Stimulated activated CD8-positive, alpha-beta memory T cell treated with anti-CD3 and anti-CD28 coated beads, Interleukin-4, amount 100 ng/mL, for 1 hour (primary cell): ENCODE data around the gene TENT5C.

Source experiments
- DNase-seq, 2 donors: peaks; one replicate each; pipeline ENCODE4 v3.0.0-alpha.2; 2020; ENCODE audit warnings: low read depth in 2 of 2, low spot score in 1 of 2

TENT5C gene

GRCh38 chr1:117612517-117613248, 6.8 kb downstream of the TENT5C start:
- DNase-seq: no peak

GRCh38 chr1:117613249-117613968, 7.6 kb downstream of the TENT5C start:
- no peak for DNase-seq

GRCh38 chr1:117613969-117614729, 8.3 kb downstream of the TENT5C start:
- DNase-seq: no peak

GRCh38 chr1:117615474-117615873, 9.6 kb downstream of the TENT5C start:
- DNase-seq: peak in 1 of 2 donors; percentile 10

GRCh38 chr1:117616356-117616755, 10.5 kb downstream of the TENT5C start:
- no peak for DNase-seq

GRCh38 chr1:117616967-117617366, 11.1 kb downstream of the TENT5C start:
- no peak for DNase-seq

- no peak for DNase-seq
These were observed 12.7 kb downstream of the TENT5C start for GRCh38 chr1:117618450-117619122.

GRCh38 chr1:117620440-117620839, 14.6 kb downstream of the TENT5C start:
- DNase-seq: no peak

- no peak for DNase-seq
These were observed 15.5 kb downstream of the TENT5C start for GRCh38 chr1:117621316-117621715.

GRCh38 chr1:117622726-117623125, 16.9 kb downstream of the TENT5C start:
- DNase-seq: no peak

- no peak for DNase-seq
These were observed 17.3 kb downstream of the TENT5C start for GRCh38 chr1:117623141-117623540.

GRCh38 chr1:117623698-117624097, 17.9 kb downstream of the TENT5C start:
- DNase-seq: no peak

GRCh38 chr1:117627546-117628130, 21.8 kb downstream of the TENT5C start:
- no peak for DNase-seq

GRCh38 chr1:117628343-117628742, 22.5 kb downstream of the TENT5C start:
- DNase-seq: no peak

GRCh38 chr1:117629625-117630422, 24.0 kb downstream of the TENT5C start:
- no peak for DNase-seq

GRCh38 chr1:117630423-117630998, 24.7 kb downstream of the TENT5C start:
- no peak for DNase-seq

- no peak for DNase-seq
These were observed 25.7 kb downstream of the TENT5C start for GRCh38 chr1:117631359-117632160.

- no peak for DNase-seq
These were observed 26.6 kb downstream of the TENT5C start for GRCh38 chr1:117632269-117633067.
